HG02884 (cell line): Measurements from ENCODE around the gene GATA1.

ENCODE experiments used
- ATAC-seq: cut with Tn5 transposase; IDR thresholded peaks from one replicate; pipeline ENCODE4 v1.9.1; 2021; ENCODE audit warnings: mild to moderate bottlenecking, moderate library complexity; ENCODE audit not compliant: unreplicated experiment

The GATA1 gene

GRCh38 chrX:48839686-48840085 lies 53.3 kb downstream of the GATA1 start:
- ATAC-seq = no peak
